ENCODE data around the gene HELZ.

HELZ gene

DNA sequence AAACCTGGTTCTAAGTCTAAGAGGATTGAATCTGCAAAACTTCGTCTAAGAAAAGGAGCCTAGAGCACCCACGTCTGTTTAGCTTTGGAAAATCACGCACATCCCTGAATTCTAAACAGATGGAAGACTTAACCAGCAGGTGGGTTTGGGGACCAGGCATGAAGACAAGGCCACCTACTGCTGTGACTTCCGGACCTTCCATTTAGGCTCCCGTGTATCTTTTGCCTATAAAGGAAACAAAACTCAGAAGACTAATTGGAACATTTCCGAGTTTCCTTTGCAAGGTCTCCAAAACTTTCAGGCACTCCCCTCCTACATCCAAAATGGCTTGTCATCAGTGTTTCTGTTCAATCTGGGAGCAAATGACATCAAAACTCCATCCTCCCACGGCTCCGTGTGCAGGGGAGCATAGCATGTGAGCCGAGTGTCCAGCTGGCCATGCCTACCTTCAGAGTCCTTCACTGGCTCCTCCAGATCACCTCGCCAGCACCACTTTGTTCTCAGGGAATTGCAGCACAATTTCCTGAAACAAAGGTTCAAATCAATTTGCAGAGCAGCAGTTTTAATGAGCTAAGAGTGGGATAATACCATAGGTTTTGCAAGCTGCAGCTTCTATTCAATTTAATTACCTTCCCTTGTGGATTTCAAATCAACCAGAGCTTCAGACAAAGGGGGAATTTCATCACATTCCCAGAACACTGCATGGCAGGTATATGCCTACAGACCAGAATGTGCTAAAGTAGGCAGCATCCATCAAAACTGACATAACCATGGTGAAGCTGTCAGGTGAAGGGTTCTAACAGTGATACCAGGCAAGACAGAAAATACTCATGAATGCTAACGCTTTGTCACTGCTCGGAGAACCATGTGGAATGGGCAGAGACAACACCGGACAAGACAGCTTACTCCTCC is 177.2 kb downstream of the HELZ start:
- no peak overlapping the region for H3K9ac ChIP-seq (ENCODE audit: insufficient read length, low read depth)
- DNase-seq (ENCODE audit: low read depth, low spot score), result no peak
- TF ChIP-seq ZNF274 (IDR thresholded peaks at IDR 0.05; ENCODE audit: low read depth, low read length), result no peak
- TF ChIP-seq YY1 (IDR thresholded peaks at IDR 0.05; ENCODE audit: insufficient read depth, insufficient read length), result no peak
- no peak for TF ChIP-seq SUZ12 (IDR thresholded peaks at IDR 0.05; ENCODE audit: extremely low read depth, insufficient read depth, insufficient read length)
- no peaks in the 10 kb centered on the region for H3K27me3 ChIP-seq (ENCODE audit: insufficient read depth, insufficient read length)
- H3K36me3 ChIP-seq (ENCODE audit: insufficient read depth, insufficient read length, low read length), result peaks cover 5% of the 10 kb centered on the region
- H3K4me1 ChIP-seq (ENCODE audit: insufficient read depth, insufficient read length), result no peaks in the 10 kb centered on the region
- H3K9me3 ChIP-seq (ENCODE audit: insufficient read depth, low read length), result no peaks in the 10 kb centered on the region
- no peak overlapping the region for H3K4me3 ChIP-seq (ENCODE audit: insufficient read length, low read depth)

- H3K9me3 ChIP-seq (ENCODE audit: insufficient read depth, low read length), result no peaks in the 10 kb centered on the region
- H3K4me1 ChIP-seq (ENCODE audit: insufficient read depth, insufficient read length), result no peaks in the 10 kb centered on the region
- TF ChIP-seq ZNF274 (IDR thresholded peaks at IDR 0.05; ENCODE audit: low read depth, low read length) (no peak), YY1 (IDR thresholded peaks at IDR 0.05; ENCODE audit: insufficient read depth, insufficient read length) (no peak), SUZ12 (IDR thresholded peaks at IDR 0.05; ENCODE audit: extremely low read depth, insufficient read depth, insufficient read length) (no peak)
- H3K36me3 ChIP-seq (ENCODE audit: insufficient read depth, insufficient read length, low read length), result no peaks in the 10 kb centered on the region
- DNase-seq (ENCODE audit: low read depth, low spot score), result no peak
- H3K4me3 ChIP-seq (ENCODE audit: insufficient read length, low read depth), result no peak overlapping the region
- no peak overlapping the region for H3K9ac ChIP-seq (ENCODE audit: insufficient read length, low read depth)
- no peaks in the 10 kb centered on the region for H3K27me3 ChIP-seq (ENCODE audit: insufficient read depth, insufficient read length)
Observed at GRCh38 chr17:67066717-67067116, 178.3 kb downstream of the HELZ start.

DNA sequence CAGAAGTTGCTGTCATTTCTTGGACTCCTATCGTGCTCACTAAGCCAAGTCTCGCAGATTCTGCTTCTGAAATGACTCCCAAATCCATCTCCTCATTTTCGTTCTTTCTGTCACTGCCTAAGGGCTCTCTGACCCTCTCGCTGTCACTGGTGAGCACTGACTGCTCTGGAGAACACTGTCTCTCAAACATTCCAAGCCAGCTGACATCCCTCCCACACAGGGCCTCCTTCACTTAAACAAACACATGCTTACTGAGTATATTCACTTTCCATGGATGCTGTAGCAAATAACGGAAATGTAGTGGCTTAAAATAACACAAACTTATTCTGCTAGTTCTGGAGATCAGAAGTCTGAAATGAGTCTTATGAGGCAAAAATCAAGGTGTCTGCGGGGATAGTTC is 181.9 kb downstream of the HELZ start:
- DNase-seq (ENCODE audit: low read depth, low spot score), result no peak
- Histone ChIP-seq H3K9ac (ENCODE audit: insufficient read length, low read depth) (no peak overlapping the region), H3K4me1 (ENCODE audit: insufficient read depth, insufficient read length) (no peaks in the 10 kb centered on the region), H3K9me3 (ENCODE audit: insufficient read depth, low read length) (no peaks in the 10 kb centered on the region), H3K4me3 (ENCODE audit: insufficient read length, low read depth) (no peak overlapping the region), H3K36me3 (ENCODE audit: insufficient read depth, insufficient read length, low read length) (no peaks in the 10 kb centered on the region), H3K27me3 (ENCODE audit: insufficient read depth, insufficient read length) (no peaks in the 10 kb centered on the region)
- TF ChIP-seq YY1 (IDR thresholded peaks at IDR 0.05; ENCODE audit: insufficient read depth, insufficient read length) (no peak), SUZ12 (IDR thresholded peaks at IDR 0.05; ENCODE audit: extremely low read depth, insufficient read depth, insufficient read length) (no peak), ZNF274 (IDR thresholded peaks at IDR 0.05; ENCODE audit: low read depth, low read length) (no peak)

DNA sequence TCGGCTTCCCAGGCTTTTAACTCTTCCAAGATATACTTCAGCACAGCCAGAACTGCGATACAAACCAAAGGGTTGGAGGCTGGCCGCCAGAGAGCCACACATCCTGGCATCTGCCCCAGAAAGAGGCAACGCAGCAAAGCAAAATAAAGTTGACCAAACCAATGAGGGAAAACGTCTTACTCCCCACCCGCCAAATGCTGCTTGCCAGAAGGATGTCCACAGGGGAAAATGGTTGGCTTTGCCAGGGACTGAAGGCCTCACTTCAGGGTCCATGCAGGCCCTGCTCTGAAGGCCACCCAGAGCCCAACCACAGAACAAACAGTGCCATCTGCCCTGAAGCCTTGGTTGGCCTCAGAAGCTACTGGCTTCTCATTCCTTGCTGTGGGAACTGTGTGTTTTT is 185.6 kb downstream of the HELZ start:
- Histone ChIP-seq H3K36me3 (ENCODE audit: insufficient read depth, insufficient read length, low read length) (no peaks in the 10 kb centered on the region), H3K4me3 (ENCODE audit: insufficient read length, low read depth) (no peak overlapping the region), H3K4me1 (ENCODE audit: insufficient read depth, insufficient read length) (no peaks in the 10 kb centered on the region), H3K27me3 (ENCODE audit: insufficient read depth, insufficient read length) (no peaks in the 10 kb centered on the region), H3K9me3 (ENCODE audit: insufficient read depth, low read length) (no peaks in the 10 kb centered on the region), H3K9ac (ENCODE audit: insufficient read length, low read depth) (no peak overlapping the region)
- TF ChIP-seq SUZ12 (IDR thresholded peaks at IDR 0.05; ENCODE audit: extremely low read depth, insufficient read depth, insufficient read length) (no peak), ZNF274 (IDR thresholded peaks at IDR 0.05; ENCODE audit: low read depth, low read length) (no peak), YY1 (IDR thresholded peaks at IDR 0.05; ENCODE audit: insufficient read depth, insufficient read length) (no peak)
- DNase-seq (ENCODE audit: low read depth, low spot score), result no peak

DNA sequence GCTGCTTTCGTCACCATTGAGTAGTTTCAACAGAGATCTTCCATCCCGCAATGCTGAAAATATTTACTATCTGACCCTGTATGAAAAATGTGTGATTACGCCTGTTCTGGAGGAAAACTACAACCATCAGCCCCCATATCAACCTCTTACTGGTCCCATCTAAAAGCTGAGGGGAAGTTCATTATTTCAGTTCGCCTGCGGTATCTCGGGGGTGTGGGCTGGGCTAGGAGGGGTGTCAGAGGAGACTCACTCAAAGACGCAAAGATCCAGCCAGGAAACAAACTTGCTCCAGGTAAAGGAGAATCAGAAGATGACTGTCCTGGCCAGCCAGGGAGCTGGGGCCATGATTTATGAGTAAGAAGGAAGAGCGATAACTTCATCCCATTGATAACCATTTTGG is 187.0 kb downstream of the HELZ start:
- Histone ChIP-seq H3K36me3 (ENCODE audit: insufficient read depth, insufficient read length, low read length) (no peaks in the 10 kb centered on the region), H3K9ac (ENCODE audit: insufficient read length, low read depth) (no peak overlapping the region), H3K27me3 (ENCODE audit: insufficient read depth, insufficient read length) (no peaks in the 10 kb centered on the region), H3K4me1 (ENCODE audit: insufficient read depth, insufficient read length) (no peaks in the 10 kb centered on the region), H3K4me3 (ENCODE audit: insufficient read length, low read depth) (no peak overlapping the region), H3K9me3 (ENCODE audit: insufficient read depth, low read length) (no peaks in the 10 kb centered on the region)
- TF ChIP-seq YY1 (IDR thresholded peaks at IDR 0.05; ENCODE audit: insufficient read depth, insufficient read length), result no peak
- no peak for TF ChIP-seq ZNF274 (IDR thresholded peaks at IDR 0.05; ENCODE audit: low read depth, low read length)
- TF ChIP-seq SUZ12 (IDR thresholded peaks at IDR 0.05; ENCODE audit: extremely low read depth, insufficient read depth, insufficient read length), result no peak
- DNase-seq (ENCODE audit: low read depth, low spot score), result no peak

DNA sequence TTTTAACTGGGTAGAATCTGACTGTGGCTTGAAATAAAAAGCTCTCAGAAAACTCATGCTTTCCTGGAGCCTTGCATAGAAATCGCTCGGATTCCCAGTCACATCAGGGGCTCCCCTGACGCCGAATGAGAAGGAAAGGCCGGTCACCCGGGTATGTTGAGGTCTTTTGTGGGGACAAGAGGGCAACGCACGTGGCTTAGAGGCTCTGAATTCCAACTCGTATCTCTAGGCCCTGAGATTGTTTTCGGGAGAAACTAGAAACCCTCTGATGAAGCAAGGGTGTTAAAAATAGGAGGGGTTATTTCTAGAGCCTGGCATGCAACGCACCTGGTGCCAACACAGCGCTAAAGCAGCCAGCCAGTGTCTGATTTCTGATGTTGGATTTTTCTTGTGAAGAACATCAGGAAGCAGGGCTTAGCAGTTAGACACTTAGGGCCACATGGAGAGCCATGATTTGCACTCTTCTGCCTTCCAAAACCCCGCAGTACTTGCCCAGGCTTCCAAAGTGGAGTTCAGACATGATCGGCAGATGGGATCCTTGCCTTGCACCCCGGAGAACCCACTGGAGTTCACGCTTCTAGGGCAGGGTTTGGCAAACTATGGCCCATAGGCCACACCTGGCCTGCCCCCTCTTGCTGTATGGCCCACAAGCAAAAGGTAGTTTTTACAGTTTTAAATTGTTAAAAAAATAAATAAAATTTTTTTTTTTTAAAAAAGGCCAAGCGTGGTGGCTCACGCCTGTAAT is 188.1 kb downstream of the HELZ start:
- Histone ChIP-seq H3K9me3 (ENCODE audit: insufficient read depth, low read length) (no peaks in the 10 kb centered on the region), H3K4me3 (ENCODE audit: insufficient read length, low read depth) (no peak overlapping the region), H3K36me3 (ENCODE audit: insufficient read depth, insufficient read length, low read length) (no peaks in the 10 kb centered on the region), H3K27me3 (ENCODE audit: insufficient read depth, insufficient read length) (no peaks in the 10 kb centered on the region), H3K4me1 (ENCODE audit: insufficient read depth, insufficient read length) (no peaks in the 10 kb centered on the region), H3K9ac (ENCODE audit: insufficient read length, low read depth) (no peak overlapping the region)
- TF ChIP-seq SUZ12 (IDR thresholded peaks at IDR 0.05; ENCODE audit: extremely low read depth, insufficient read depth, insufficient read length) (no peak), ZNF274 (IDR thresholded peaks at IDR 0.05; ENCODE audit: low read depth, low read length) (no peak), YY1 (IDR thresholded peaks at IDR 0.05; ENCODE audit: insufficient read depth, insufficient read length) (no peak)
- DNase-seq (ENCODE audit: low read depth, low spot score), result no peak

Measured in NT2/D1 (cell line).